Lower lobe of right lung (tissue), 2 donors: ENCODE data around the gene LAMTOR4. TPM values are rescaled to one million over a fixed set of nuclear protein-coding genes. Genes with fewer than 3 reads are reported as not detected.
A peak's percentile ranks its signal among the peaks of the same experiment; 100 is the strongest.
"Not testable (repeated sequence)": the region's sequence is repeated elsewhere in the genome, so short reads cannot be mapped to it uniquely, and the experiment has no call there.

ENCODE experiments used
- ATAC-seq, 2 donors: fragments of 200-7000 bp; cut with Tn5 transposase; one replicate each; pipeline ENCODE4 v1.9.1; 2020 to 2022; ENCODE audit warnings: mild to moderate bottlenecking in 2 of 2, moderate library complexity in 2 of 2
- DNase-seq: peaks from one replicate; pipeline ENCODE4 v3.0.0-alpha.2; 2020
- H3K27ac ChIP-seq: fragments of 200-600 bp; one replicate; pipeline ENCODE4 v1.8.0; 2022
- H3K27me3 ChIP-seq: fragments of 200-600 bp; one replicate; pipeline ENCODE4 v1.8.0; 2022; ENCODE audit warnings: low read depth
- H3K36me3 ChIP-seq: fragments of 200-600 bp; one replicate; pipeline ENCODE4 v1.8.0; 2022; ENCODE audit warnings: mild to moderate bottlenecking
- H3K4me1 ChIP-seq: fragments of 200-600 bp; one replicate; pipeline ENCODE4 v1.8.0; 2022
- H3K4me3 ChIP-seq: fragments of 200-600 bp; one replicate; pipeline ENCODE4 v1.8.0; 2022; ENCODE audit warnings: mild to moderate bottlenecking
- H3K9me3 ChIP-seq: fragments of 200-600 bp; one replicate; pipeline ENCODE4 v1.8.0; 2022
- intact Hi-C: fragments of 100-400 bp; cut with DNase I; formaldehyde crosslinking; loops from one replicate; pipeline ENCODE4 v1.11.0; 2022
- total RNA-seq: library from RNA; stranded (reverse); fragmentation: NEBNext Ultra II Directional; extraction: Animal tissue kit (Norgen Biotek cat#: 25700); gene quantifications from one replicate; pipeline ENCODE4 v1.2.1, GENCODE V29; 2021
- TF ChIP-seq, protein P1 (sequence below): fragments of 200-600 bp; IDR thresholded peaks from one replicate; pipeline ENCODE4 v1.8.0; 2022; ENCODE audit warnings: antibody characterized with exemption, mild to moderate bottlenecking
- donor health status: DM: no; HTN: yes; CAD: no; lungs with severe emphysema.

Gene LAMTOR4
- total RNA-seq, 1 donor from 2014 or later: 131 TPM

DNA sequence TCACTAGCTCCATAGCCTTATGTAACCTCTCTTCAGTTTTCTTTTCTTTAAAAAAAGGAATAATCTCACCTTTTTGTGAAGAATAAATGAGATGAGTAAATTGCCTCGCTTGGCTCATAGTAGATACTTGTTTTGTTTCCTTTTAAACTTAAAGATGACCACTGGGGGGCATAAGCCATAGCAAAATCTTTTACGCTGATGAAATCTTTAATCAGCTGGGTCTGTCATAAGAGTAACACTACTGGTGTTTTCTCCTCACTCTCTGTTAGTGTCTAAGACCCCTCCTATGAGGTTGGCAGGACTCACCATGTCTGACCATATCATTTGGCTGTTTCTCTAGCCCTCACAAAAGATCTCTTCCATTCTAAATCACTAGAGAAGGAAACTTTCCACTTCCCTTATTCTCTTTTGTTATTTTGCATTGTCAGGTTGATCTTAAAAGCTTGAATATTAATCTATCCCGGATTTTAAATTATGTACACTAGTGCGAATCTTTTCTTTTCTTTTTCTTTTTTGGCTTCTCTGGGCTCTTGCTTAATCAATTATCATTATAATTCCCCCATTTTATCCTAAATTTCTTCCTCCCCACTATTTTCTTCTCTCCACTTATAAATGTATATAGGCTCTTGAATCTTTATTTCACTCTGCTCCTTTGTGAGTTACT is 41.5 kb downstream of the LAMTOR4 start:
- Histone ChIP-seq H3K27me3 (no peaks in the 10 kb centered on the region), H3K4me1 (no peaks in the 10 kb centered on the region), H3K36me3 (no peaks in the 10 kb centered on the region), H3K27ac (no peak overlapping the region), H3K4me3 (no peak overlapping the region), H3K9me3 (no peaks in the 10 kb centered on the region)
- DNase-seq (no peak), ATAC-seq (no peak)
- TF ChIP-seq, protein P1, sequence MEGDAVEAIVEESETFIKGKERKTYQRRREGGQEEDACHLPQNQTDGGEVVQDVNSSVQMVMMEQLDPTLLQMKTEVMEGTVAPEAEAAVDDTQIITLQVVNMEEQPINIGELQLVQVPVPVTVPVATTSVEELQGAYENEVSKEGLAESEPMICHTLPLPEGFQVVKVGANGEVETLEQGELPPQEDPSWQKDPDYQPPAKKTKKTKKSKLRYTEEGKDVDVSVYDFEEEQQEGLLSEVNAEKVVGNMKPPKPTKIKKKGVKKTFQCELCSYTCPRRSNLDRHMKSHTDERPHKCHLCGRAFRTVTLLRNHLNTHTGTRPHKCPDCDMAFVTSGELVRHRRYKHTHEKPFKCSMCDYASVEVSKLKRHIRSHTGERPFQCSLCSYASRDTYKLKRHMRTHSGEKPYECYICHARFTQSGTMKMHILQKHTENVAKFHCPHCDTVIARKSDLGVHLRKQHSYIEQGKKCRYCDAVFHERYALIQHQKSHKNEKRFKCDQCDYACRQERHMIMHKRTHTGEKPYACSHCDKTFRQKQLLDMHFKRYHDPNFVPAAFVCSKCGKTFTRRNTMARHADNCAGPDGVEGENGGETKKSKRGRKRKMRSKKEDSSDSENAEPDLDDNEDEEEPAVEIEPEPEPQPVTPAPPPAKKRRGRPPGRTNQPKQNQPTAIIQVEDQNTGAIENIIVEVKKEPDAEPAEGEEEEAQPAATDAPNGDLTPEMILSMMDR: peak; percentile 35
- intact Hi-C loops: no loop called here

DNA sequence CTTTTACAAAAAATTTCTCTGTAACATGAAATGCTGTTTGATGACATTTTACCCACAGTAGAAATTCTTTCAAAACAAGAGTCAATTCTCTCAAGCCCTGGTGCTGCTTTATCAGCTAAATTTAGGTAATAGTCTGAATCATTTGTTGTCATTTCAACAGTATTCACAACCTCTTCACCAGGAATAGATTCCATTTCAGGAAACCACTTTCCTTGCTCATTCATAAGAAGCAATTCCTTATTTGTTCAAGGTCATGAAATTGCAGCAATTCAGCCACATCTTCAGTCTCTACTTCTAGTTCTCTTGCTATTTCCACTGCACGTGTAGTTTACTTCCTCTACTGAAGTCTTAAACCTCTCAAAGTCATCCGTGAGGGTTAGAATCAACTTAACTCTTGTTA is 43.1 kb downstream of the LAMTOR4 start:
- Histone ChIP-seq H3K27ac (no peak overlapping the region), H3K36me3 (no peaks in the 10 kb centered on the region), H3K9me3 (no peaks in the 10 kb centered on the region), H3K4me3 (no peak overlapping the region), H3K27me3 (no peaks in the 10 kb centered on the region), H3K4me1 (no peaks in the 10 kb centered on the region)
- DNase-seq: no peak
- TF ChIP-seq, protein P1: no peak
- ATAC-seq: no peak
- intact Hi-C loops: no loop called here

DNA sequence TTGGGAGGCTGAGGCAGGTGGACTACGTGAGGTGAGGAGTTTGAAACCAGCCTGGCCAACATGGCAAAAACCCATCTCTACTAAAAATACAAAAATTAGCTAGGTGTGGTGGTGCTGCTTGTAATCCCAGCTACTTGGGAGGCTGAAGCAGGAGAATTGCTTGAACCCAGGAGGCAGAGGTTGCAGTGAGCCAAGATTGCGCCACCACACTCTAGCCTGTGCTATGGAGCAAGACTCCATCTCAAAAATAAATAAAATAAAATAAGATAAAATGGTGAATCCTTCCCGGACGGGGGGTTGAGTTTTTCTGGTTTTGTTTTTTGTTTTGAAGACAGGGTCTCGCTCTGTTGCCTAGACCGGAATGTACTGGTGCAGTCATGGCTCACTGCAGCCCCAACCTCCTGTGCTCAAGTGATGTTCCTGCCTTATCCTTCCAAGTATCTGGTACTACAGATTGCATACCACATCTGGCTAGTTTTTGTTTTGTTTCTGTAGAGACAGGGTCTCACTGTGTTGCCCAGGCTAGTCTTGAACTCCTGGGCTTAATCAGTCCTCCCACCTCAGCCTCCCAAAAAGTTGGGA is 43.7 kb downstream of the LAMTOR4 start:
- H3K9me3 ChIP-seq, H3K27ac ChIP-seq, H3K27me3 ChIP-seq, H3K36me3 ChIP-seq, DNase-seq, ATAC-seq, H3K4me1 ChIP-seq, H3K4me3 ChIP-seq, intact Hi-C loops: not testable (repeated sequence)

DNA sequence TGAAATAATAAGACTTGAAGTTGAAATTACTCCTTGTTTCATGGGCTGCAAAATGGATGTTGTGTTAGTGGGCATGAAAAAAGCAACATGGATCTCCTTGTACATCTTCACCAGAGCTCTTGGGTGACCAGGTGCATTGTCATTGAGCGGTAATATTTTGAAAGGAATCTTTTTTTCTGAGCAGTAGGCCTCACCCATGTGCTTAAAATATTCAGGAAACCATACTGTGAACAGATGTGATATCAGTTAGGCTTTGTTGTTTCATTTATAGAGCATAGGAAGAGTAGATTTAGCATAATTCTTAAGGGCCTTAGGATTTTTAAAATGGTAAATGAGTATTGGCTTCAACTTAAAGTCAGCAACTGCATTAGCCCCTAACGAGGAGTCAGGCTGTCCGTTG is 44.3 kb downstream of the LAMTOR4 start:
- Histone ChIP-seq H3K4me3 (no peak overlapping the region), H3K9me3 (no peaks in the 10 kb centered on the region), H3K4me1 (no peaks in the 10 kb centered on the region), H3K27ac (no peak overlapping the region), H3K36me3 (no peaks in the 10 kb centered on the region), H3K27me3 (no peaks in the 10 kb centered on the region)
- TF ChIP-seq, protein P1: no peak
- ATAC-seq: no peak
- DNase-seq: no peak
- intact Hi-C loops: no loop called here

DNA sequence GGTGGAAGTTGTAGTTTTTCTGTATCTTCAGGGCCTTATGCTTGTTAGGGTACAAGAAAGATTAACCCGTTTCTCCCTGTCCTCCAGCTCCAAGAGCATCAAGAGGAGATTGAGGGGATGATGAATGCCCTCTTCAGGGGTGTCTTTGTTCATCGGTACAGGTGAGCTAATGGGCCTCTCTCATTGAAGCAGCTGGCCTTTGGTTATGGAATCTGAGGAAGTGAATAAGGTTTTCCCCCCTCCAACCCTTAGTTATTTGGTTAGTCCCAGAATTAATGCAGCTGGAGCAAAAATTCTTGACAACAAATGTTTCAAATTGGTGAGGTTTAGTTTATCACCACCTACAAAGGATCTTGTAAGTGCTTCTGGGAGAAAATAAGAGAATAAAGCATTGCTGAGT is 46.5 kb downstream of the LAMTOR4 start:
- ATAC-seq: no peak
- intact Hi-C loops: no loop called here

DNA sequence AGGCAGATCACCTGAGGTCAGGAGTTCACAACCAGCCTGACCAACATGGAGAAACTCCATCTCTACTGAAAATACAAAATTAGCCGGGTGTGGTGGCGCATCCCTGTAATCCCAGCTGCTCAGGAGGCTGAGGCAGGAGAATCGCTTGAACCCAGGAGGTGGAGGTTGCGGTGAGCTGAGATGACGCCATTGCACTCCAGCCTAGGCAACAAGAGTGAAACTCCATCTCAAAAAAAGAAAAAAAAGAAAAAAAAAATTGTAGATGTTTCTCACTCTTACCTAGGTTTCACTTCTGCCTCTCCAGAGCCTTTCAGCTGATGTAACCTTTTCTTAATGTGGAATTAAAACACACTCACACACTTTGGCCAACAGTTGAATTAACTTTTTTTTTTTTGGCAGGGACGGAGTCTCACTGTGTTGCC is 47.2 kb downstream of the LAMTOR4 start:
- intact Hi-C loops: not testable (repeated sequence)

More for the DNA sequence above, 46.5 kb downstream of the LAMTOR4 start:
- Histone ChIP-seq H3K27ac (no peak overlapping the region), H3K4me1 (no peaks in the 10 kb centered on the region), H3K4me3 (no peak overlapping the region), H3K36me3 (no peaks in the 10 kb centered on the region), H3K9me3 (no peaks in the 10 kb centered on the region), H3K27me3 (no peaks in the 10 kb centered on the region)
- DNase-seq: no peak
- TF ChIP-seq, protein P1: no peak

More for the DNA sequence above, 47.2 kb downstream of the LAMTOR4 start:
- not testable (repeated sequence) for H3K4me1 ChIP-seq, H3K4me3 ChIP-seq, H3K9me3 ChIP-seq, H3K27me3 ChIP-seq, DNase-seq, H3K27ac ChIP-seq, ATAC-seq, H3K36me3 ChIP-seq
